VCaP (cell line): ENCODE measurements around the gene DNAI7.

ENCODE experiments used
- H3K27ac ChIP-seq: fragments of 450-650 bp; 2 replicates; pipeline ENCODE4 v1.5.1; 2017
- TF ChIP-seq, protein P1 (sequence below): fragments of 450-650 bp; conservative IDR thresholded peaks from 2 replicates; pipeline ENCODE4 v1.5.1; 2017; ENCODE audit warnings: mild to moderate bottlenecking, moderate library complexity

Gene DNAI7

DNA sequence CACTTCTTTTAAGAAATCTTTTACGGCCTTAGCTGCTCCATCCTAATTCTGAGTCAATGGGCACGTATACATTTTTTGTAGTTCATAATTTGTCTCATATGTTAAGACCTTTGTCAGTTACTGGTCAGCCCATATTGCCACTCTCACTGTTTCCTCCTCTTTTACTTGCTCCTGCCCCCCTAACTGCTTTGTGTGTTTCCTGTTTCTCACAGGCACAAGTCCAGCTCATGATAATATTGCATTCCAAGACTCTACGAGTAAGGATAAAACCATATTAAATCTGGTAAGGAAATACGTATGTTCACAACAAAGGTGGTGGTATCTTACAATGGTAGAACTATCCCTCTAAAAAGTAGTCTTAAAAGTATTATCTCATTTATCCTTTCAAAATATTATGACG lies 111.7 kb downstream of the DNAI7 start:
- no peak overlapping the region for H3K27ac ChIP-seq
- TF ChIP-seq, protein P1, sequence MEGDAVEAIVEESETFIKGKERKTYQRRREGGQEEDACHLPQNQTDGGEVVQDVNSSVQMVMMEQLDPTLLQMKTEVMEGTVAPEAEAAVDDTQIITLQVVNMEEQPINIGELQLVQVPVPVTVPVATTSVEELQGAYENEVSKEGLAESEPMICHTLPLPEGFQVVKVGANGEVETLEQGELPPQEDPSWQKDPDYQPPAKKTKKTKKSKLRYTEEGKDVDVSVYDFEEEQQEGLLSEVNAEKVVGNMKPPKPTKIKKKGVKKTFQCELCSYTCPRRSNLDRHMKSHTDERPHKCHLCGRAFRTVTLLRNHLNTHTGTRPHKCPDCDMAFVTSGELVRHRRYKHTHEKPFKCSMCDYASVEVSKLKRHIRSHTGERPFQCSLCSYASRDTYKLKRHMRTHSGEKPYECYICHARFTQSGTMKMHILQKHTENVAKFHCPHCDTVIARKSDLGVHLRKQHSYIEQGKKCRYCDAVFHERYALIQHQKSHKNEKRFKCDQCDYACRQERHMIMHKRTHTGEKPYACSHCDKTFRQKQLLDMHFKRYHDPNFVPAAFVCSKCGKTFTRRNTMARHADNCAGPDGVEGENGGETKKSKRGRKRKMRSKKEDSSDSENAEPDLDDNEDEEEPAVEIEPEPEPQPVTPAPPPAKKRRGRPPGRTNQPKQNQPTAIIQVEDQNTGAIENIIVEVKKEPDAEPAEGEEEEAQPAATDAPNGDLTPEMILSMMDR = no peak

DNA sequence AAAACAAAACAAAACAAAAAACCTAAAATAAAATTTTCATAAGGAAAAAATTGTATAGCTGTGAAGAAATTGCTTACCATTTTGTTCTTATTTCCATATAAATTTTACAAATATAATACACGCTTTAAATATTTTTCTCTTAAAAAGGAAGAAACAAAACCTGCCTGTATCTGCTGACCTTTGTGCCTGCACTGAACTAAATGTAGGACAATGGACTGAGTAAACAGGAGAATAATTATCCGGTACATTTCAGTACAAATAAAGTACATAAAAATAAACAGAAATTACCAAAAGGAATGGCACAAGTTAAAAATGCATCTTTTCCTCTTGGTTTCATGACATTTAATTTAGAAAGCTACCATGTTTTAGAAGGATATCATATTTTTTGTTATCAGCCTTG lies 112.3 kb downstream of the DNAI7 start:
- no peak overlapping the region for H3K27ac ChIP-seq
- TF ChIP-seq, protein P1 = no peak

DNA sequence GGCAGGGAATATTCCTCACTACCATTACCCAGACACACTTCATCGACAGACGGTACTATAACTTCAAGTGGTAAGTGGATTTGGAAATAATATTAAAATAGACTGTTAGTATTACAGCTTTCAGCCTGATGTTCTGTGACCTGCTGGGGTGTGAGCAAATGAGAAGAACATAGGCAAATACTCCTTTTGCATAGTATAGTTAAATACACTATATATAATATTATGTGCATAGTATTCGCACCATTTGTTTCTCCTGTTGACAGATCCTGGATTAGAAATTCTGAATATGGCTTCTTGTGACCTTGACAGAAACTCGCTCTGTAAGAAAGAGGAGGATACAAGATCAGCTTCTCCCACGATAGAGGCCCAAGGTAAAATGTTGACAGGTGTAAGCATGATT lies 115.6 kb downstream of the DNAI7 start:
- TF ChIP-seq, protein P1 = no peak
- no peak overlapping the region for H3K27ac ChIP-seq

DNA sequence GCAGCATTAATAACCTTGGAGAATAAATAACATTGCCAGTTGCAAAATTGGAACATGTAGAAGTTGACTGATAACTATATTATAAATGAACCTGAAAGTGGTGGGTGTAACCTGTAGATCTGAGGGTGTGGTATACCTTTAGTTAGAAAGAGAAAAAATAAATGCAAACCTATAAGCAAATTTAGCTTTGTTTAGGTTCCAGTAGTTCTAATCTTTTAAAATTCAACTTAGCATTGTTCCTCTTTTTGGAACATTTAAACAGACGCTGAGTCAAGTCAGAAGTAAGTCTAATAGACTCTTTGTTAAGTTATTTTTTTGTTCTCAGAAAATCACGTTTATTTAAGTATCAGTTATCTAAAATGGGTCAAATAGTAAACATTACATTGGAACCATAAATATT lies 120.0 kb downstream of the DNAI7 start:
- H3K27ac ChIP-seq = no peak overlapping the region
- TF ChIP-seq, protein P1 = no peak

DNA sequence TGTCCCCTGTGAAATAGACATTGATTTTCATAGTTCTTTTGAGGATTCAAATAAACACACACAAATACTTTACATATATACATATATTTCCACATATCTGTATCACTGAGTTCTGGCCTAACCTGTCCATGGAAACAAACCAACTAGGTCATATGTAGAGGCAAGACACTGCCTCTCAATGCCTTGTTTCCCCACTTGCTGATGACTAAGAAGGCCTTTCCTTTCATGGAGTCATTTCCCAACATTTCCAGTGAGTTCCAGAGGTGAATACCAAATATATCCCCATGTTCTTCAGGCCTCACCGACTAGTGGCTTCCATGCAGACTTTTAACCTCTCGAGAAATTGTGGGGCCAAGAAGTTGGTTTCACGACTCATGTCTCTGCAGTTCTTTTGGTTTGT lies 120.8 kb downstream of the DNAI7 start:
- TF ChIP-seq, protein P1 = no peak
- no peak overlapping the region for H3K27ac ChIP-seq

DNA sequence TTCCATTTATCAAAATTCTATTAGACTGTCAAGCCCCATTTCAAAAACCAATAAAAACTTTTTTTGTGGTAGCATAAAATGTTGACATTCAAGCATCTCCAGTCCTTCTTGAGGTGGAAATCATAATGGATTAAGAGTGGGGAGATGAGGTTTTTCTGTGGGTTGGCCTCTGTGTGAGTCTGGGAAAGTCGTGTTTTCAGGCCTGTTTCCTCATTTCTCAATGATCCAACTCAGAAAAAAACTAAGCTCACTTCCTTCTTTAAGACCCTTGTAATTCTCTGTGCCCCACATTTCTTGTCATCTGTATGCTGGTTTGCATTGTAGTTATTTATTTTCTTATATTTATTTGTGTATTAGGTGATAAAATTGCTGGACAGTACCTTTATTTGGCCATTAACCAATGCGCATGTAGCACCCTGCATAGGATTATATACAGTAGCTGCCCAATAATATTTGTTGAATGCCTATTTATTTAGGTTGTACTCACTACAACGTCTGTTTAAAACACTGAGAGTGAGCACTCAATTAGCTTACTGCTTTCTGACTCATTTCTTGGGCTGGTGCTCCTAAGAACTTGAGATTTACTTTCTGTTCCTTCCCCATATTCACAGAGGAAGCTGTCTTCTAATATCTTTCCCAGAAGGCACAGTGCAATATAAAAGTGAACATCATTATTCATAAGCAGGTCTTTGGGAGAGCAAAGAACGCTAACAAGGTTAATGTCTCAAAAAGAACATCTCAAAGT lies 121.9 kb downstream of the DNAI7 start:
- TF ChIP-seq, protein P1 = no peak
- no peak overlapping the region for H3K27ac ChIP-seq

DNA sequence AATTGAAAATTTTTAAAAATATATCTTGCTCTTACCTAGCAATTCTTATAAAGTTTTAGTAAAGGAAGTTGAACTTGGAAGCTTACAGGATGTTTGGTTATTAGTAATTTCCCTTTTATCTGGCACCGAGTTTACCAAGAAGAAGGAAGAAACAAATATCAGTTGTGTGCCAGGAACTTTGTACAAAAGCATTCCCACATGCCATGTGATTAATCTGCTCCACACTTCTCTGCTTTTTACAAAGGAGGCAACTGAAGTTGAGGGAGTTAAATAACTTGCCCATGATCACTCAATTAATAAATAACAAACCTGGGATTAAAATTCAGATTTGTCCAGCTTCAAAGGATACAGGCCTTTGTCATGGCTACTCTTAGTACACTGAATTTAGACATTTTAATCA lies 123.6 kb downstream of the DNAI7 start:
- H3K27ac ChIP-seq = no peak overlapping the region
- TF ChIP-seq, protein P1 = no peak
